ENCODE data around the gene LBP.

DNA sequence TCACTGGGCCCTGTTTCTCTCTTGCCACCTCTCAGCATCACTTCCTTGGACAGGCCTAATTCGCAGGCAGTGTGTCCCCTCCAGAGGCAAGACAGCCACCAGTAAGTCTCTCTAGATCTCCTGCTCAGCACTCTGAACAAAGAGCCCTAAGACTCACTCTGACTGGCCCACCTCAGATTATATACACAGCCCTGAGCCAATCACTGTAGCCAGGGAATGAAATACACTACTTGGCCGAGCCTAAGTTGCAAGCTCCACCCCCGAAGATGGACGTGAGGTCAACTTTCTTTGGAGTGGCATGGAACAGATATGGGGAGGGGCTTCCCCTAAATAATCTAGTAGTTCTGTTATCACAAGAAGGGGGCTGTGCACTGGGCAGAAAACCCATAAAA lies 38.2 kb upstream of the LBP start:
- TF ChIP-seq, protein P1, sequence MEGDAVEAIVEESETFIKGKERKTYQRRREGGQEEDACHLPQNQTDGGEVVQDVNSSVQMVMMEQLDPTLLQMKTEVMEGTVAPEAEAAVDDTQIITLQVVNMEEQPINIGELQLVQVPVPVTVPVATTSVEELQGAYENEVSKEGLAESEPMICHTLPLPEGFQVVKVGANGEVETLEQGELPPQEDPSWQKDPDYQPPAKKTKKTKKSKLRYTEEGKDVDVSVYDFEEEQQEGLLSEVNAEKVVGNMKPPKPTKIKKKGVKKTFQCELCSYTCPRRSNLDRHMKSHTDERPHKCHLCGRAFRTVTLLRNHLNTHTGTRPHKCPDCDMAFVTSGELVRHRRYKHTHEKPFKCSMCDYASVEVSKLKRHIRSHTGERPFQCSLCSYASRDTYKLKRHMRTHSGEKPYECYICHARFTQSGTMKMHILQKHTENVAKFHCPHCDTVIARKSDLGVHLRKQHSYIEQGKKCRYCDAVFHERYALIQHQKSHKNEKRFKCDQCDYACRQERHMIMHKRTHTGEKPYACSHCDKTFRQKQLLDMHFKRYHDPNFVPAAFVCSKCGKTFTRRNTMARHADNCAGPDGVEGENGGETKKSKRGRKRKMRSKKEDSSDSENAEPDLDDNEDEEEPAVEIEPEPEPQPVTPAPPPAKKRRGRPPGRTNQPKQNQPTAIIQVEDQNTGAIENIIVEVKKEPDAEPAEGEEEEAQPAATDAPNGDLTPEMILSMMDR (conservative IDR thresholded peaks at IDR 0.05 in 1 of 2, IDR thresholded peaks at IDR 0.05 in 1 of 2; ENCODE audit: low read depth in 1 of 2, low read length in 2 of 2) = no peak
- TF ChIP-seq EZH2 (IDR thresholded peaks at IDR 0.05; ENCODE audit: low read length, missing control alignments) = no peak

All from fibroblast of lung (primary cell).